ENCODE measurements around the gene COL19A1. TPM values are rescaled to one million over a fixed set of nuclear protein-coding genes. Genes with fewer than 3 reads are reported as not detected.

The COL19A1 gene
- polyA plus RNA-seq, 1 donor = 3.4 TPM

- Histone ChIP-seq H3K4me1 (ENCODE audit: control insufficient read depth, insufficient read depth, low read length) (no peaks in the 10 kb centered on the region), H3K27ac (ENCODE audit: low read length) (no peak overlapping the region), H3K36me3 (ENCODE audit: control insufficient read depth, insufficient read depth, low read length) (no peaks in the 10 kb centered on the region), H3K27me3 (ENCODE audit: control insufficient read depth, insufficient read depth, low read length) (no peaks in the 10 kb centered on the region), H3K9me3 (ENCODE audit: control insufficient read depth, low read depth, low read length) (no peaks in the 10 kb centered on the region), H3K4me3 (ENCODE audit: low read length) (no peak overlapping the region)
- WGBS (ENCODE audit: insufficient coverage, low lambda C conversion rate) = no CpG with 5 or more reads among the region's 2 CpGs
- DNase-seq = no peak
Measured at GRCh38 chr6:70134542-70134941, 268.2 kb downstream of the COL19A1 start.

- Histone ChIP-seq H3K36me3 (ENCODE audit: control insufficient read depth, insufficient read depth, low read length) (no peaks in the 10 kb centered on the region), H3K27me3 (ENCODE audit: control insufficient read depth, insufficient read depth, low read length) (no peaks in the 10 kb centered on the region), H3K4me3 (ENCODE audit: low read length) (no peak overlapping the region), H3K4me1 (ENCODE audit: control insufficient read depth, insufficient read depth, low read length) (no peaks in the 10 kb centered on the region), H3K9me3 (ENCODE audit: control insufficient read depth, low read depth, low read length) (no peaks in the 10 kb centered on the region), H3K27ac (ENCODE audit: low read length) (no peak overlapping the region)
- WGBS (ENCODE audit: insufficient coverage, low lambda C conversion rate) = 54% methylated on average over 2 of the region's 10 CpGs
- DNase-seq = no peak
Measured at GRCh38 chr6:70135219-70136160, 269.1 kb downstream of the COL19A1 start.

GRCh38 chr6:70136996-70137395, 270.6 kb downstream of the COL19A1 start:
- no peaks in the 10 kb centered on the region for H3K4me1 ChIP-seq (ENCODE audit: control insufficient read depth, insufficient read depth, low read length)
- no peak for DNase-seq
- H3K4me3 ChIP-seq (ENCODE audit: low read length) = no peak overlapping the region
- no peaks in the 10 kb centered on the region for H3K36me3 ChIP-seq (ENCODE audit: control insufficient read depth, insufficient read depth, low read length)
- no peak overlapping the region for H3K27ac ChIP-seq (ENCODE audit: low read length)
- H3K27me3 ChIP-seq (ENCODE audit: control insufficient read depth, insufficient read depth, low read length) = no peaks in the 10 kb centered on the region
- H3K9me3 ChIP-seq (ENCODE audit: control insufficient read depth, low read depth, low read length) = no peaks in the 10 kb centered on the region
- no CpG with 5 or more reads among the region's 1 CpG for WGBS (ENCODE audit: insufficient coverage, low lambda C conversion rate)

- no peaks in the 10 kb centered on the region for H3K27me3 ChIP-seq (ENCODE audit: control insufficient read depth, insufficient read depth, low read length)
- no peaks in the 10 kb centered on the region for H3K4me1 ChIP-seq (ENCODE audit: control insufficient read depth, insufficient read depth, low read length)
- no peak overlapping the region for H3K27ac ChIP-seq (ENCODE audit: low read length)
- no peak overlapping the region for H3K4me3 ChIP-seq (ENCODE audit: low read length)
- DNase-seq = no peak
- WGBS (ENCODE audit: insufficient coverage, low lambda C conversion rate) = 80% methylated on average over 1 of the region's 2 CpGs
- no peaks in the 10 kb centered on the region for H3K9me3 ChIP-seq (ENCODE audit: control insufficient read depth, low read depth, low read length)
- no peaks in the 10 kb centered on the region for H3K36me3 ChIP-seq (ENCODE audit: control insufficient read depth, insufficient read depth, low read length)
Measured at GRCh38 chr6:70140496-70140895, 274.1 kb downstream of the COL19A1 start.

- 72% methylated on average over 3 of the region's 4 CpGs for WGBS (ENCODE audit: insufficient coverage, low lambda C conversion rate)
- H3K4me3 ChIP-seq (ENCODE audit: low read length) = no peak overlapping the region
- DNase-seq = no peak
- no peaks in the 10 kb centered on the region for H3K9me3 ChIP-seq (ENCODE audit: control insufficient read depth, low read depth, low read length)
- H3K36me3 ChIP-seq (ENCODE audit: control insufficient read depth, insufficient read depth, low read length) = no peaks in the 10 kb centered on the region
- no peaks in the 10 kb centered on the region for H3K27me3 ChIP-seq (ENCODE audit: control insufficient read depth, insufficient read depth, low read length)
- no peaks in the 10 kb centered on the region for H3K4me1 ChIP-seq (ENCODE audit: control insufficient read depth, insufficient read depth, low read length)
- H3K27ac ChIP-seq (ENCODE audit: low read length) = no peak overlapping the region
Measured at GRCh38 chr6:70142034-70142433, 275.7 kb downstream of the COL19A1 start.

GRCh38 chr6:70145178-70145577, 278.8 kb downstream of the COL19A1 start:
- H3K36me3 ChIP-seq (ENCODE audit: control insufficient read depth, insufficient read depth, low read length) = no peaks in the 10 kb centered on the region
- DNase-seq = no peak
- no CpG with 5 or more reads among the region's 2 CpGs for WGBS (ENCODE audit: insufficient coverage, low lambda C conversion rate)
- H3K27me3 ChIP-seq (ENCODE audit: control insufficient read depth, insufficient read depth, low read length) = no peaks in the 10 kb centered on the region
- no peak overlapping the region for H3K4me3 ChIP-seq (ENCODE audit: low read length)
- H3K27ac ChIP-seq (ENCODE audit: low read length) = no peak overlapping the region
- H3K9me3 ChIP-seq (ENCODE audit: control insufficient read depth, low read depth, low read length) = no peaks in the 10 kb centered on the region
- no peaks in the 10 kb centered on the region for H3K4me1 ChIP-seq (ENCODE audit: control insufficient read depth, insufficient read depth, low read length)

GRCh38 chr6:70149209-70149788, 282.9 kb downstream of the COL19A1 start:
- WGBS (ENCODE audit: insufficient coverage, low lambda C conversion rate) = 100% methylated on average over 1 of the region's 6 CpGs
- no peaks in the 10 kb centered on the region for H3K4me1 ChIP-seq (ENCODE audit: control insufficient read depth, insufficient read depth, low read length)
- no peaks in the 10 kb centered on the region for H3K9me3 ChIP-seq (ENCODE audit: control insufficient read depth, low read depth, low read length)
- H3K36me3 ChIP-seq (ENCODE audit: control insufficient read depth, insufficient read depth, low read length) = no peaks in the 10 kb centered on the region
- H3K4me3 ChIP-seq (ENCODE audit: low read length) = no peak overlapping the region
- H3K27me3 ChIP-seq (ENCODE audit: control insufficient read depth, insufficient read depth, low read length) = no peaks in the 10 kb centered on the region
- DNase-seq = no peak
- H3K27ac ChIP-seq (ENCODE audit: low read length) = no peak overlapping the region

- H3K27me3 ChIP-seq (ENCODE audit: control insufficient read depth, insufficient read depth, low read length) = no peaks in the 10 kb centered on the region
- no peak overlapping the region for H3K4me3 ChIP-seq (ENCODE audit: low read length)
- DNase-seq = no peak
- H3K9me3 ChIP-seq (ENCODE audit: control insufficient read depth, low read depth, low read length) = no peaks in the 10 kb centered on the region
- WGBS (ENCODE audit: insufficient coverage, low lambda C conversion rate) = 53% methylated on average over 2 of the region's 4 CpGs
- no peaks in the 10 kb centered on the region for H3K36me3 ChIP-seq (ENCODE audit: control insufficient read depth, insufficient read depth, low read length)
- no peak overlapping the region for H3K27ac ChIP-seq (ENCODE audit: low read length)
- H3K4me1 ChIP-seq (ENCODE audit: control insufficient read depth, insufficient read depth, low read length) = no peaks in the 10 kb centered on the region
Measured at GRCh38 chr6:70150521-70150920, 284.2 kb downstream of the COL19A1 start.

GRCh38 chr6:70151616-70152015, 285.3 kb downstream of the COL19A1 start:
- Histone ChIP-seq H3K36me3 (ENCODE audit: control insufficient read depth, insufficient read depth, low read length) (no peaks in the 10 kb centered on the region), H3K27me3 (ENCODE audit: control insufficient read depth, insufficient read depth, low read length) (no peaks in the 10 kb centered on the region), H3K4me3 (ENCODE audit: low read length) (no peak overlapping the region), H3K9me3 (ENCODE audit: control insufficient read depth, low read depth, low read length) (no peaks in the 10 kb centered on the region), H3K4me1 (ENCODE audit: control insufficient read depth, insufficient read depth, low read length) (peaks cover 3% of the 10 kb centered on the region), H3K27ac (ENCODE audit: low read length) (no peak overlapping the region)
- WGBS (ENCODE audit: insufficient coverage, low lambda C conversion rate) = 89% methylated on average over 1 of the region's 2 CpGs
- no peak for DNase-seq

GRCh38 chr6:70152786-70153185, 286.4 kb downstream of the COL19A1 start:
- WGBS (ENCODE audit: insufficient coverage, low lambda C conversion rate) = 75% methylated on average over 1 of the region's 6 CpGs
- Histone ChIP-seq H3K27ac (ENCODE audit: low read length) (no peak overlapping the region), H3K4me3 (ENCODE audit: low read length) (no peak overlapping the region), H3K4me1 (ENCODE audit: control insufficient read depth, insufficient read depth, low read length) (peaks cover 6% of the 10 kb centered on the region), H3K36me3 (ENCODE audit: control insufficient read depth, insufficient read depth, low read length) (no peaks in the 10 kb centered on the region), H3K9me3 (ENCODE audit: control insufficient read depth, low read depth, low read length) (no peaks in the 10 kb centered on the region), H3K27me3 (ENCODE audit: control insufficient read depth, insufficient read depth, low read length) (no peaks in the 10 kb centered on the region)
- no peak for DNase-seq

Measured in large intestine (tissue), 3 donors.